GM18502 (cell line): ENCODE results near the gene ZIC2.

Source experiments
- ATAC-seq: cut with Tn5 transposase; IDR thresholded peaks from one replicate; pipeline ENCODE4 v1.9.1; 2021; ENCODE audit warnings: mild to moderate bottlenecking; ENCODE audit not compliant: unreplicated experiment, poor library complexity

The ZIC2 gene

DNA sequence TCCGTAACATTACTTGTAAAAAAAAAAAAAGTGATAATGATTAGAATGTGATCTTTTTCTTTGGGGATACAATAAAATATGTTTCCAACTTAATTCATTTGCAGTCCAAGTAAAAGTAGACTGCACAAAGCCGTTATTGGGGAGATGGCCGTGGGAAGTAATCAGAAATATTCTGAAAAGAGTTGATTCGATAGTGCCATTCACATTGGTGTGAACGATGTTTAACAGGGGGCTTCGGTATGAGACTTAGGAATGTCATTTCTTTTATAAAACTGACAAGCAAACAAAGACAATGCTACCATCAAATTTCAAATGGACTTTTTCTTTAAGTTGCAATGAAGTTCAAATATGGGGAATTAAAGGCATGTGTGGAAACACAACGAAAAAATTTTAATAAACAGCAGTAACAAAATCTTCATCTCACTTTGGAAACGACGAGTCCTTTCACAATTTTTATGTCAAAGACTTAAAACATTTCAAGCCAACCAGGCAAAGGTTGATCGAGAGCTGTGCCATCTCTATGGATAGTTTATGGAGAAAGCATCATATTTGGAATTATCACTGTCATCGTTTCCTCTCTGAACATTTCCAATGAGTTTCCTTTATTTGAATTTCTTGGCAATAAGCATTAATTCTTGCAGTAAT lies 8.3 kb upstream of the ZIC2 start:
- ATAC-seq = no peak

DNA sequence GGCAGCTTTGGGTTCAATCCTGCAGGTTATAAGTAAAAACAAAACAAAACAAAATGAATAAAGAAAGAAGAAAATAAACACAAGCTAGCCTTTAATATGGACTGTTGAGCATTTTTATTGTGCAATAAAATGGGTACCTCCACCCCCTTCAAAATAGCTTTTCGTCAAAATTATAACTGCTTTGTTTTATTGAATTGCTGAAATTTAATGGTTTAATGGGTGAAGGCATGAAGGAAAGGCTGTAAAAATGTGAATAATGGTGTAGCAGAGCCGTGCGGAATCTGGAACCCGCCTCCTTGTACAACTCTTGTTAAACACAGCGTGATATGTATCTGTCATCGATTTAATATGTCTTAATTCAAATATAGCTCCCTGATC lies 7.8 kb upstream of the ZIC2 start:
- no peak for ATAC-seq

DNA sequence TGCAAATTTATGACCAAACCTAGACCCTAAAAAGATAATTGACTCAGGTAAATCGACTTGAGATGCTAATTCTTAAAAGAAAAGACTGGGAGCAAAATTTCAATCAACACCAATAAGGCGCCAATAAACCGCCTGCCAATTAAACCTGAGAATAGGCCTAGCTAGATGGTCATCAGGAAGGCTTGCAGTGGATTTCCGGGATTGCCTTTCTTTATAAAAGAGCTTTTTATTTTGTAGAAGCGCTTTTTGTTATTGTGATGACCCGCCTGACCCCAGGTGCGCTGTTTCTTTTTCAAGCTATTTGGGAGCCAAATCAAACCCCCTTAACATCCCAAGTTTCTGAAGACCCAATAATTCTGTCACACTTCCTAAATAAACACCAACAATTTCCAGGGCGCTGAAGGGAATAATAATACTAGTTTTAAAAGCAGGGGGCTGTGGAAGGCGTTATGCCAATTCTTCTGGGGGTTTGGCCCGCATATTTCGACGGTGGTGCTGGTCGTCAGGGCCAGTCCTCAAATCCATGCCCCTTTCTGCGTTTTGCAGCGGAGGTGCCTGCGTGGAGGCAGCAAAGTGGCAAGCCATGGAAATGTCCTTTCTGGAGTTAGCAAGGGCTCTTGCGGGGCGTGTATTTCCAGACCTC lies 7.2 kb upstream of the ZIC2 start:
- ATAC-seq = no peak

DNA sequence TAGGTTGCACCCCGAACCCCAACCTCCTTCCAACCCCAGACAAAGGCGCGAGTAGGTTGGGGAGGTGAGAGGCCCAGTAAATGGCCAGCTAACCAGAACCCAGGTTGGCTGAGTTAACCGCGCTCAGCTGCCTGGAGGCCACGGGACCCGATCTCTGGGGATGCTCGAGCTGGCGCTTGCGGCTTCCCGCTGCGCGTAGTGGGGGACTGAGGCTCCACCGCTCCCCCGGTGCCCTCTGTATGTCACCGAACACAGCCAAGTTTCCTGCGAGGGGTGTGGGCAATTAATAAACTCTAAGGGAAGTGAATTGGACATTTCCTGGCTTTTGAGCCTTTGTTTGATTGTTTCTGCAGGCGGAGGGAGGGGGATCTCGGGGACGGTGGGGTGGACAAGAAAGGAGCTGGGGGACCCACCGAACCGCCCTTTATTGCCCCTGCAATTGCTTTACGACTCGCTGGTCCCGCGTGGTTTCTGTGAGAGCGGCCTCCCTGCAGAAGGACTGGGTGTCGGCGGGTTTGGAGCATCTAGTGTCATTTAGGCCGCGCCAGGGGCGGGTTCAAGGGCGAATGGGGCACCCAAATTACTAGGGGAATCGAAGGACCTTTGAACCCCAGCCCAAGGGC lies 6.5 kb upstream of the ZIC2 start:
- ATAC-seq = no peak

DNA sequence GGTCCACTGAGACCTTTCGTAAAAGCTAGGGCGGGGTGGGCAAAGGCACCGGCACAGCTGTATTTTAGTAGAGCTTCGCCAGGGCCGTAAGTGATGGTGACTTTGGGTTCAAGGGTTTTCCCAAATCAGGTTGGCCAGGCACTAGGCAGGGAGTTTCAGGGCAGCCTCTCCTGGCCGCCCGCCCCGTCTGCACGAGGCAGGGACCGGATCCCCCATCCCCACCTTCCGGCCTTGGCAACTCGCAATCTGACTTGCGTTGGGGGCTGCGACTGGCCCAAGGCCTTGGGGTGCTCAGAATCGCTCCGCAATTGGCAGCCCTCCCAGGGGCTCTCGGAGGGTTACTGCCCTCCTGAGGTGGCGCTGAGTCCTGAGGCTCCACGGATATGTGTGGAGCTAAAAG lies 6.0 kb upstream of the ZIC2 start:
- ATAC-seq = no peak

DNA sequence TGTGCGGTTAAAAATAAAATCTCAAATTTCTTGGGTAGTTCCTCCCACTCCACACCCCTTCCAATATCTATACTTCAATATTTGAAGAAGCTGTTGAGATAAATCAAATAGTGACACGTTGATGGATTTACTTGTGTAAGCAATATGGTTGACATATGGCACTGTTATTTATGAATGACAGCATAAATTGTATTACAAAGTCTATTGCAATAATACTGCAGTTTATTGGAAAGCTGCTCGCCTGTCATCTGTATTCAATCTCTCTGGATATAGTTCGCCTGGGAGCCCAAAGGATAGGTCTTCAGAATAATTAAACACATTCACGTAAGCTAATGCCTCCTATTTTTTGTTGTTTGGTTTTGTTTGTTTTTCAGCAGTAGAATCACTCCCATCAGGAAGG lies 5.0 kb upstream of the ZIC2 start:
- no peak for ATAC-seq

DNA sequence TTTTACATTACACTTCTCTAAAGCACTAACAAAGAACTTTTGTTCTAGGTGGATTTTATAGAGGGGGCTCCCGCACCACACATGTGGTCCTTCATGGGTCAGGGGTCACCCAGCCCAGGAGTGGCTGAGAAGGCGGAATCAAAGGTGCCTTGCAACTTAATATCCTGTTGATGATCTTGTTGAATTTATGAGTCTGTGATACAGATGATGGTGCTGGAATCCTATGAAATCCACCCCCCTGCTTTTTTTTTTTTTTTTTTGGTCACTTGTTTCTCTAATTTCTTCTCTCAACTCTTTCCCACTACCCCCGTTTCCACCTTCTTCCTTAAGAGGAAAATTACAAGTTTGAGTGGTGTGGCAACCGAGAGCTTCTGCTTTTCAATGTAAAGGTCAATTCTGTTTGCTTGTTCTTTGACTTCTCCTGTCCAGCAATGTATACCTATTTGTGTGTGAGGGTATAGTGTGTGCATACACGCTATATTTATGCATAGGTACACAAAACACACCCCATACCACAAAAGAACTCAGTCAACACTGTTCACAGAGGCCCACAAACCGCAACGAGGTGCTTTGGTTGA lies 4.2 kb upstream of the ZIC2 start:
- no peak for ATAC-seq

DNA sequence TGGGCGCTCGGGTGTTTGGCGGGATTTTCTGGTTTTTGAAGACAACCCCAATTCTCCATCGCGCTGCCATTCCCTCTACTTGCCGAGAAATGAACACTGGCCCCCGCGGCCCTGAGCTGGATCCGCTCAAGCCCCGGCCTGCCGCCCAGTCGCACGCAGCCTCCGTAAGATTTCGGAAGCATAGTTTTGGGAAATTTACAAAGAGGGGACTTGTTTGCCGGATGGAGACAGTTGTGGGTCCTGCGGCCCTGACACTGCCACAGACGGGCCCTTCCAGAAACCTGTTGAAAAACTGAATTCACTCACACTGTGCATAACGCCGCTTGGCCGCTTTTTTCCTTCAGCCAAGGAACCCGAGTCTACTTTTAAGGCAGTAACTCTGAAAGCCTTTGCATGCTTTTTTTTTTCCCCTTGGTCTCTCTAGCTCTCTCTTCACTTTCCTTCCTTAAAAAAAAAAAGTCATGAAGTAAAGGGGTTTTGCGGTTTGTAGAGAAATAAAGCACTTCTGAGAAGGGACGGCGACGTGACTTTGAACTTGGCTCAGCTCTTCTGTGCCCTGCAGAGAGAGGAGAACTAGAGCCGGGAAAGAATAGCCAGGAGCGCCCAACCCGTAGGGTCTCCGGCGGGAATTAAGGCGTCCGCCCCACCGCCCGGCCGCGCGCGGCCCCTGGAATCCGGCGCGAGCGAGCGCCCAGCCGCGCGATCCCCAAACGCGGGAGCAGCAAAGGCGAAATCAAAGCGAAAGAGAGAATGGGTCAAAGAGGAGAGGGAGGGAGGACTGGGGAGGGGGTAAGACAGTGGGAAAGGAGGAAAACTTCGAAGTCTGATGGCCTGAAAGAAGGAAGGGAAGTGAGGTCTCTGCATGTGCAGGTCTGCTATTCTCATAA lies 3.4 kb upstream of the ZIC2 start:
- no peak for ATAC-seq

DNA sequence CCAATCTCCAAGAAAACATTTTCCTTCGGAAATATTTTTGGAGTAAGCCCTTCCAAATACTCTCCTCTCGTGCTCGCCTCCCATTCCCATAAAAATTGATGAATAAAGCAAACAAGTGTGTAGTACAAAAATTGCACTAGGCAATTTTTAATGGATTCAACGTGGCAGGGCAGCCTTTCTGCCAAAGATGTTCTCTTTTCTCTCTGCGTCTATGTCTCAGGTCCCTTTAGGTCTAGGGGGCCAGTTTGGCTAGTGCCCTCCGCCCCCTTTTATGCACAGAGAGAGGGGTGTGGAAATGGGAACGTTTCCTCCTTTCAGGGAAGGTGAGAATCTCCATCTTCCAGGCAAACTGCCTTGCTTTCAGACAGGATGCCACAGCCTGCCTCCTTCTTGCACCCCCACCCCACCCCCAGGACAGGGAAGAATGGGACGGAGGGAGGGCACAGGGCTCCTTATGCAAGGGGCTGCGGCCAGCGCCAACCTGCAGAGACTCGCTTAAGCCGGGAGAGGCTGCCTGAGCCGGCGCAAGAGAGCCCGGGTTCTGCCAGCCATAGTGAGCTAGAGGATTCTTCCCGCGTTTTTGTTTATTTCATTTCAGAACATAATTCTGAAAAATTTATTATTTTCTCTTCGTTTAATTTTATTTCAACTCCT lies 2.7 kb upstream of the ZIC2 start:
- ATAC-seq = no peak

DNA sequence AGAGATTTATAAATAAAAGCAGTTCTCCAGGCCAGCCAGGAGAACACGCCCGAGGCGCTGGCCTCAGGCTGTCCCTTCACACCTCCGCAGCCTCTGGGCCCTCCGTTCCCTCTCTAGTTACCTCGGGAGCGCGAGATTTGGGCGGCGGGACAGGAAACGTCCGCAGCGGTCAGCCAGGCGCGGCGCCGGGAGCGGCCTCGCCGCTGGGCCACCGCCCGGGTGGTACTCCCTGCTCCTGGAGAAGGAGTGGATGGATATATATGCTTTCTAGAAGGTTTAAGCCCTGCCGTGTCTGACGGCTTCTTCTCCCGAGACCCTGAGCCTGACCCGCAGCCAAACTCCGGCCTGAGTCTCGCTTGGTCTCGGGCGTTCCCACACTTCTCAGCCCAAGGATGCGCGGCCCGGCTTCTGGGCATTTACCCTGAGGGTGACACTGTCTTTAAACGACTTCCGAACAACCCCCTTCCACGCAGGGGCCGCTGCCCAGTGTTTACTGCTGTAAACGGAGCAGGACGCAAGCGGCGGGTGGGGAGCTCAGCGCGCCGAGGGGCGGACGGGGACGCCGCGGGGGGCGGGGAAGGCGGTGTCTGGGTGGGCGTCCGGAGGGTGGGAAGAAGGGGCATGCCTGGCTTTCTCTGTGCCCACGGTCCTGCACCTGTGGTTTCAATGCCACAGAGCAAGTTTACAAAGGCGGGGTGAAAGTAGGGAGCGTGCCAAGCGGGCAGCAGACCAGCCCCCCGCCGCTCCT lies 2.0 kb upstream of the ZIC2 start:
- no peak for ATAC-seq

DNA sequence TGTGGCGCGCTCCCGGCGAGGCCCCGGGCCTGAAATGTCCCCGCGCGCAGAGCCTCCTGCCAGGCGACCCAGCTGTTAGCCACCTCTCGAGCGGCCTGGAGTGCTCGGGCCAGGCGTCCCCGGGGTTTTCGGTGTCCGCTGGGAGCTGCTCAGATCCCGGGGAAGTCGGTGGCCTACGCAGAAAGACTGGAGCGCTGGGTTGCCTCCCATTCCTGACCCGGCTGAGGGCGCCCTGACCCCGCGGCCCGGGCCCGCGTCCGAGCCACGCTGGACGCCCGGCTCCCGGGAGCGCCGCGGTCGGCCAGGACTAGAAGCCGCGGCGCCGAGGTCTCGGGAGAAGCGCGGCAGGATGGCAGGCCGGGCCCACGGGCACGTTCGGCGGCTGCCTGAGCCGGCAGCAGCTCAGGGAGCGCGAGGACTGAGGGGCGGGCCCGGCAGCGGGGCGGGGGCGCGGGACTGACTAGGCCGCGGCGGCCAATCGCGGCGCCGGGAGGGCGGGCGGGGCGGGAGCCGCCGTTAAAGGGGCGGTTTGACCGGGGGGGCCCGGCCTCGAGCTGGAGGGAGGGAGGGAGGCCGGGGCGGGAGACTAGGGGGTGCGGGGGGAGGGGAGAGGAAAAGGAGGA lies 1.3 kb upstream of the ZIC2 start:
- ATAC-seq = peak; percentile 78

DNA sequence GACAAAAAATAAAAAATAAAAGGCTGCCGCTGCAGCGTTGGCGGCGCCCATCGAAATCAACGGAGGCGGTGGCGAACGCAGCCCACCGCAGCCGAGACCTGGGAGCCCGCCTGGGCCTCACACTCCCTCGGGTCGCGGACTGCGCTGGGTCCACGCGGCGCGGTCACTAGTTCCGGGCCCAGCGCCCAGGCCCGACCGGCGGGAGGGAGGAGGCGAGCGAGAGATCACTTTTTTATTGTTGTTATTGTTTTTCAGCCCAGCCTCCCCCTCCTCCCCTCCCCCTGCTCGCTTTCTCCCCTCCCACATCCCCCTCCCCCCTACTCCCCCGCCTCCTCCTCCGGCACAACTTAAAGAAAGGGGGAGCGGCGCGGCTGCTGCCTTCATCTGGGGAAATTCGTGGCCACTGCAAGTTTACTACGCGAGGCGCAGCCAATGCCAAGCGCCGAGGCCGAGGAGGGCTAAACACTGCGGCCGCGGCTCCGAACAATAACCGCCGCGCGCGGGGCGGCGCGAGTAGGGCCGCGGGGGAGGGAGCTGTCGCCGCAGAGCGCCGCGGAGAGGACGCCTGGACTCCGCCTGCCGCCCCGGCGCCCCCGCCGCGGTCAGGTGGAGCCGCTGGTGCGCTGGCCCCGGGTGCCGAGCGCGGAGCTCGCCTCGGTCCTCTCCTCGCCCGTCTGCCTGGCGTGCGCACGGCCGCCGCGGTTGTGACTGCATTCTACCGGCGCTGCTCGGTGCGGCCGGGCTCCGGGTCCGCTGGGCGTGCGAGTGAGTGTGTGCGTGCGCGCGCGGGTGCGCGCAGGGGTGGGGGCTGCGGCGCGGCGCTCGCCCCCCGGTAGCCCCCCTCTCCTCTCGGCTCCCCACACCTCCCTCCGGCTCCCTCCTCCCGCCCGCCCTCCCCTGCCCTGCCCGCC lies 505 bp upstream of the ZIC2 start:
- ATAC-seq = no peak

DNA sequence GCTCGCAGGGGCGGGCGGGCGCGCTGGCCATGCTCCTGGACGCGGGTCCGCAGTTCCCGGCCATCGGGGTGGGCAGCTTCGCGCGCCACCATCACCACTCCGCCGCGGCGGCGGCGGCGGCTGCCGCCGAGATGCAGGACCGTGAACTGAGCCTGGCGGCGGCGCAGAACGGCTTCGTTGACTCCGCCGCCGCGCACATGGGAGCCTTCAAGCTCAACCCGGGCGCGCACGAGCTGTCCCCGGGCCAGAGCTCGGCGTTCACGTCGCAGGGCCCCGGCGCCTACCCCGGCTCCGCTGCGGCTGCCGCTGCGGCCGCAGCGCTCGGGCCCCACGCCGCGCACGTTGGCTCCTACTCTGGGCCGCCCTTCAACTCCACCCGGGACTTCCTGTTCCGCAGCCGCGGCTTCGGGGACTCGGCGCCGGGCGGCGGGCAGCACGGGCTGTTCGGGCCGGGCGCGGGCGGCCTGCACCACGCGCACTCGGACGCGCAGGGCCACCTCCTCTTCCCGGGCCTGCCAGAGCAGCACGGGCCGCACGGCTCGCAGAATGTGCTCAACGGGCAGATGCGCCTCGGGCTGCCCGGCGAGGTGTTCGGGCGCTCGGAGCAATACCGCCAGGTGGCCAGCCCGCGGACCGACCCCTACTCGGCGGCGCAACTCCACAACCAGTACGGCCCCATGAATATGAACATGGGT lies 599 bp downstream of the ZIC2 start:
- no peak for ATAC-seq

DNA sequence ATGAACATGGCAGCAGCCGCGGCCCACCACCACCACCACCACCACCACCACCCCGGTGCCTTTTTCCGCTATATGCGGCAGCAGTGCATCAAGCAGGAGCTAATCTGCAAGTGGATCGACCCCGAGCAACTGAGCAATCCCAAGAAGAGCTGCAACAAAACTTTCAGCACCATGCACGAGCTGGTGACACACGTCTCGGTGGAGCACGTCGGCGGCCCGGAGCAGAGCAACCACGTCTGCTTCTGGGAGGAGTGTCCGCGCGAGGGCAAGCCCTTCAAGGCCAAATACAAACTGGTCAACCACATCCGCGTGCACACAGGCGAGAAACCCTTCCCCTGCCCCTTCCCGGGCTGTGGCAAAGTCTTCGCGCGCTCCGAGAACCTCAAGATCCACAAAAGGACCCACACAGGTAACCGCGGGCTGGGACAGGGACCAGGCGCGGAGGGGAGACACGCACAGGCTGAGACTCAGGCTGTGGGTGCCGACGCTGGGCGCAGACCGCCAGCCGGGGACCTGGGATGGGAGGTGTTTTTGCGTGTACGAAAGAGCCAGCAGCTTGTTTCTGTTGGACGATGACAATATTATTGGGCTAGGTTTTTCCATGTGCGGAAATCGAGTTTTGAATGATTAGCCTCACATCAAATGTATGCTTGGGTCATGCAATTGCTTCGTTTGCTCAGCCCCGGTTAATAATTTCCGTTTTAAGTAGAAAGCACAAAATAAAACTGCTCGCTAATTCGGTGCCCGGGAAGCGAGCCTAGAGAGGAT lies 1.3 kb downstream of the ZIC2 start:
- ATAC-seq = no peak

DNA sequence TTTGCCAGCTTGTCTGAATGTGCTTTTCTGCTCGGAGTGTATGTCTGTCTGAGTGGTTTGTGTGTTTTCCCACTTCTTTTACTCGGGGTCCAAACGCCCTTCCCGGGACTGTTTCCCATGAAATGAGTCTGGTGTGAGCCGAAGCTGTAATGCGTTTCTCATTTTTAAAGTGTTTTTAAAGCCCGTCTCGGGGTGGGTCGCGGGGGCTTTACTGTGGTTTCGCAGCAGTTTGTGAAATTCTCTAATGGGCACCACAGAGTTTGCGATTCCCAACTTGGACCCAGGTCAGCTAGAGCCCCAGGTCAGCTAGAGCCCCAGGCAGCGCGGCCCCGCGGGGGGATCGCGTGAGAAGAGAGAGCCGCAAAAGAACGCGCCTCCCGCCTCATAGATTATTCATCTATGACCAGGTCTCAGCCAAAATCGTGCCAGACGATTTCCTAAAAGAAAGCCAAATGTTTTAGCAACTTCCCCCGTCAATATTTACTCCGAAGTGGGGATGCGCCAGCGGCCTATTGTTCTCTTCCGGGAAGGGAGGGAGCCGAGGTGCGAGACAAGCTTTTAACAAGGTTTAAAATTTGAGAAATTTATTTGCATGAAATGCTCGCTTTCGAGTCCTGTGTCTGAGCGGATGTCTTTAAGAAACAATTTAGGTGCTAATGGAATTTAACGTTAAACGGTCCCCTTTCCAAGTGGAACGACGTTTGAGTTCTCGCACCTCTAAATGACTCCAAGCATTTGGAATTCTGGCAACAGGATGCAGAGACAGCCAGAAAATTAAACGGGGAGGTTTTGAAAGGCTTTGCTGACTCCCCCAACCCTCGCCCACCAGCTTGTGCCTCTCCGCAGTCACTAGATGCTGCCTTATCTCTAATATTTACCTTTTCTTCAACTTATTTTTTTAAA lies 2.2 kb downstream of the ZIC2 start:
- ATAC-seq = no peak
